ENCODE results near the gene C2CD2. TPM values are rescaled to one million over a fixed set of nuclear protein-coding genes. Genes with fewer than 3 reads are reported as not detected.

Gene C2CD2
- polyA plus RNA-seq, 1 of the 3 experiments (the other 2 are of a cell fraction): 9.7 TPM

GRCh38 chr21:42003051-42003461 lies 49.2 kb upstream of the C2CD2 start:
- no peak for DNase-seq
- TF ChIP-seq MEF2A (IDR thresholded peaks at IDR 0.05; ENCODE audit: borderline replicate concordance, low read depth): no peak
- TF ChIP-seq RAD21 (IDR thresholded peaks at IDR 0.05; ENCODE audit: low read length): no peak
- no peak for TF ChIP-seq PBX3 (IDR thresholded peaks at IDR 0.05)
- no peak for TF ChIP-seq NRF1 (IDR thresholded peaks at IDR 0.05; ENCODE audit: low read depth, low read length)
- TF ChIP-seq ZBTB33 (IDR thresholded peaks at IDR 0.05; ENCODE audit: borderline replicate concordance, low read depth): no peak
- TF ChIP-seq IRF3 (IDR thresholded peaks at IDR 0.05; ENCODE audit: low read depth, low read length): no peak
- TF ChIP-seq CTCF (IDR thresholded peaks at IDR 0.05): no peak
- TF ChIP-seq USF1 (IDR thresholded peaks at IDR 0.05; ENCODE audit: borderline replicate concordance, low read depth): no peak
- TF ChIP-seq EZH2phosphoT487 (IDR thresholded peaks at IDR 0.05; ENCODE audit: borderline replicate concordance, low read depth): no peak
- TF ChIP-seq YY1 (IDR thresholded peaks at IDR 0.05; ENCODE audit: low read depth): no peak
- TF ChIP-seq NFIC (IDR thresholded peaks at IDR 0.05; ENCODE audit: borderline replicate concordance): no peak
- TF ChIP-seq TCF12 (IDR thresholded peaks at IDR 0.05): no peak
- TF ChIP-seq ELF1 (IDR thresholded peaks at IDR 0.05): no peak
- TF ChIP-seq FOSL2 (IDR thresholded peaks at IDR 0.05; ENCODE audit: borderline replicate concordance, low read depth): no peak
- TF ChIP-seq USF2 (IDR thresholded peaks at IDR 0.05; ENCODE audit: borderline replicate concordance, low read depth, low read length): no peak
- TF ChIP-seq RFX5 (IDR thresholded peaks at IDR 0.05; ENCODE audit: low read length): no peak
- TF ChIP-seq CHD2 (IDR thresholded peaks at IDR 0.05; ENCODE audit: low read length, partially characterized antibody): no peak
- no peak for TF ChIP-seq FOXJ3 (CRISPR knock-in tag; IDR thresholded peaks at IDR 0.05)
- TF ChIP-seq POLR2AphosphoS5 (IDR thresholded peaks at IDR 0.05; ENCODE audit: low read depth, low read length): no peak
- no peak for TF ChIP-seq RCOR1 (IDR thresholded peaks at IDR 0.05; ENCODE audit: low read length)

More at GRCh38 chr21:42003051-42003461, 49.2 kb upstream of the C2CD2 start:
- Histone ChIP-seq H3K9me3 (no peaks in the 10 kb centered on the region), H3K79me2 (ENCODE audit: insufficient read depth) (peaks cover 64% of the 10 kb centered on the region), H4K20me1 (ENCODE audit: insufficient read depth) (peaks cover 24% of the 10 kb centered on the region), H3K27me3 (ENCODE audit: insufficient read depth) (no peaks in the 10 kb centered on the region), H3F3A (replicated peaks; ENCODE audit: insufficient read depth) (peaks cover 20% of the 10 kb centered on the region), H3K27ac (ENCODE audit: low read depth in 2 of 2, low read length in 1 of 2) (peak overlapping the region; percentile 34 to 76; a peak in 3 of 4 replicates), H2AFZ (ENCODE audit: low read depth) (0 out of 2 replicates have a peak overlapping the region, but pooled peaks have one; percentile 5), H3K4me3 (ENCODE audit: low read depth in 2 of 2, low read length in 1 of 2) (no peak overlapping the region), H3K4me2 (peak overlapping the region; percentile 32), H3K9me2 (no peaks in the 10 kb centered on the region), H3K4me1 (ENCODE audit: control insufficient read depth in 1 of 2, insufficient read depth in 2 of 2, low read depth in 1 of 2, low read length in 1 of 2) (peaks cover 5 to 10% of the 10 kb centered on the region in 2 experiments; a peak in 3 of 4 replicates), H3K36me3 (replicated peaks in 1 of 2; ENCODE audit: control insufficient read depth in 1 of 2, insufficient read depth in 2 of 2, low read length in 1 of 2) (peaks cover 18 to 23% of the 10 kb centered on the region in 2 experiments), H3K9ac (peak overlapping the region; percentile 20; the same call in 1 of the 2 replicates)
- 55% methylated on average over 4 of the region's 4 CpGs for WGBS (ENCODE audit: low lambda C conversion rate)
- POLR2A ChIA-PET: no interaction called here
- CTCF ChIA-PET: no interaction called here
